ENCODE measurements around the gene HOXC9. TPM values are rescaled to one million over a fixed set of nuclear protein-coding genes. Genes with fewer than 3 reads are reported as not detected.

HOXC9 gene
- total and polyA plus RNA-seq, 2 of the 8 experiments (the other 6 are each of a cell fraction or from before 2014, with no cell fraction given): not detected

GRCh38 chr12:54016051-54016450 is 16.1 kb downstream of the HOXC9 start:
- no peak overlapping the region for H3K4me3 ChIP-seq (ENCODE audit: extremely low read depth in 1 of 4, insufficient read depth in 2 of 4, low read depth in 3 of 4, low read length in 4 of 4)
- DNase-seq (ENCODE audit: low read depth in 1 of 2, low spot score in 2 of 2): no peak
- ChIA-PET CTCF (ENCODE audit: partially characterized antibody) (interaction anchor here (0.7 to 3.8 kb wide), 7 partner anchors 9 to 192 kb away, joined by 3 to 50 read pairs (median 6); partner anchors contain the start of gene HOXC9), POLR2A (ENCODE audit: partially characterized antibody) (interaction anchor here (0.7 kb wide), 1 partner anchor 217 kb away, joined by 3 read pairs; no protein-coding TSS in a partner anchor)
- H3K27ac ChIP-seq (ENCODE audit: low read depth, low read length): no peak overlapping the region
- H3K9me3 ChIP-seq (ENCODE audit: insufficient read depth in 2 of 2, low read depth in 1 of 2, low read length in 1 of 2): no peaks in the 10 kb centered on the region
- peaks cover 92 to 100% (median 99%) of the 10 kb centered on the region in 4 experiments for H3K27me3 ChIP-seq (replicated peaks in 1 of 4; ENCODE audit: control insufficient read depth in 3 of 4, extremely low read depth in 1 of 4, insufficient read depth in 3 of 4, low read length in 3 of 4)
- no peak overlapping the region for H3K9ac ChIP-seq (replicated peaks in 1 of 4; ENCODE audit: extremely low read depth in 1 of 4, low read depth in 3 of 4, low read length in 3 of 4)
- H4K91ac ChIP-seq (replicated peaks; ENCODE audit: insufficient read length, low read length): no peak overlapping the region
- H4K5ac ChIP-seq (ENCODE audit: insufficient read length, low read depth, low read length): no peak overlapping the region
- H3K4me1 ChIP-seq (replicated peaks in 1 of 4; ENCODE audit: control insufficient read depth in 3 of 4, insufficient read depth in 4 of 4, low read length in 3 of 4): peaks cover 0 to 12% (median 3%) of the 10 kb centered on the region in 4 experiments; a peak in 5 of 7 replicates
- H3K4me2 ChIP-seq (ENCODE audit: insufficient read depth in 1 of 2, low read depth in 2 of 2, low read length in 2 of 2): peak overlapping the region in 1 of 2 experiments; percentile 28; a peak in 2 of 4 replicates
- WGBS, 2 experiments (ENCODE audit: extremely low coverage in 1 of 2, insufficient coverage in 1 of 2, insufficient read length in 1 of 2, insufficient replicate concordance in 2 of 2, low coverage in 1 of 2, low lambda C conversion rate in 2 of 2, missing lambda C conversion rate in 1 of 2): 41% methylated on average over 3 of the region's 3 CpGs; no CpG with 5 or more reads in 1 of the 2 experiments
- no peaks in the 10 kb centered on the region for H3K79me2 ChIP-seq (ENCODE audit: control insufficient read depth in 1 of 2, insufficient read depth in 2 of 2, low read length in 2 of 2)
- H2AK5ac ChIP-seq (ENCODE audit: low read depth, low read length): no peak overlapping the region
- H3K4ac ChIP-seq (replicated peaks; ENCODE audit: insufficient read length, low read depth, low read length): no peak overlapping the region
- no peak overlapping the region for H4K8ac ChIP-seq (ENCODE audit: extremely low read depth, insufficient read depth, low read length)
- no peak overlapping the region for H2BK12ac ChIP-seq (ENCODE audit: low read depth, low read length)
- no peak for TF ChIP-seq NANOG (IDR thresholded peaks at IDR 0.05; ENCODE audit: insufficient read depth, low read depth, low read length, poor library complexity, severe bottlenecking)
- peak; percentile 17 for TF ChIP-seq RNF2 (IDR thresholded peaks at IDR 0.05; ENCODE audit: borderline replicate concordance, low read depth, low read length, missing control alignments, poor library complexity, severe bottlenecking)
- H3K23me2 ChIP-seq (ENCODE audit: low read depth, low read length): peaks cover 3% of the 10 kb centered on the region; the same call in 1 of the 2 replicates
- no peak for FAIRE-seq
- H2BK15ac ChIP-seq (ENCODE audit: low read length): no peak overlapping the region
- no peak overlapping the region for H3K18ac ChIP-seq (ENCODE audit: extremely low read depth, low read length)
- H2AFZ ChIP-seq (ENCODE audit: low read length): no peak overlapping the region
- no peak overlapping the region for H3K23ac ChIP-seq (ENCODE audit: insufficient read length)
- H3K14ac ChIP-seq (ENCODE audit: insufficient read length): no peak overlapping the region
- H2BK120ac ChIP-seq (replicated peaks; ENCODE audit: low read depth, low read length): no peak overlapping the region
- H3K79me1 ChIP-seq (ENCODE audit: low read depth, low read length): no peaks in the 10 kb centered on the region
- H3K56ac ChIP-seq (replicated peaks; ENCODE audit: insufficient read length, low read depth, low read length): no peak overlapping the region
- no peaks in the 10 kb centered on the region; a peak in 1 of 8 replicates for H3K36me3 ChIP-seq (ENCODE audit: control insufficient read depth in 2 of 4, insufficient read depth in 4 of 4, low read length in 3 of 4)
- no peak overlapping the region for H2BK20ac ChIP-seq (ENCODE audit: low read length)
- H4K20me1 ChIP-seq (replicated peaks in 1 of 2; ENCODE audit: control insufficient read depth in 1 of 2, insufficient read depth in 2 of 2, low read length in 2 of 2): peaks cover 4 to 41% of the 10 kb centered on the region in 2 experiments
- no peak overlapping the region for H2BK5ac ChIP-seq (ENCODE audit: low read depth, low read length)
